ENCODE results near the gene DENND10.
"Not testable (repeated sequence)": the region's sequence is repeated elsewhere in the genome, so short reads cannot be mapped to it uniquely, and the experiment has no call there.

DENND10 gene

DNA sequence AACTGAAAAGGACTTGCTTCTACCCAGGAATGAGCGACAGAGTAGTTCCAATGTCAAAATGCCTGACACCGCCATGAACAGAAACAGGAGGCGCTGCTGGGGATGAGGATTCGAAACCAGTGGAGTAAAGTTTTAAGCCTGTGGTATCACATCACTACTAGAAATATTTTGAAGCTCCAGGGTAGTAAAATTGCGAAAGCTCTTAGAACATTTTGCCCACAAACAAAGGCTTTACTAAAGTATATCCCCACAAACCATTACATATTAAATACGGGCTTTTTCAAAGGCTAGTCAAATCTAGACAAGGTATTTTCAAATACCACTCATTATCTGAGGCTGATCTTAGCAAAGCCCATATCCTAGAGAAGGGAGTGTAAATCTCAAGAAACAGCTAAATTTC lies 72.3 kb downstream of the DENND10 start:
- DNase-seq: no peak

DNA sequence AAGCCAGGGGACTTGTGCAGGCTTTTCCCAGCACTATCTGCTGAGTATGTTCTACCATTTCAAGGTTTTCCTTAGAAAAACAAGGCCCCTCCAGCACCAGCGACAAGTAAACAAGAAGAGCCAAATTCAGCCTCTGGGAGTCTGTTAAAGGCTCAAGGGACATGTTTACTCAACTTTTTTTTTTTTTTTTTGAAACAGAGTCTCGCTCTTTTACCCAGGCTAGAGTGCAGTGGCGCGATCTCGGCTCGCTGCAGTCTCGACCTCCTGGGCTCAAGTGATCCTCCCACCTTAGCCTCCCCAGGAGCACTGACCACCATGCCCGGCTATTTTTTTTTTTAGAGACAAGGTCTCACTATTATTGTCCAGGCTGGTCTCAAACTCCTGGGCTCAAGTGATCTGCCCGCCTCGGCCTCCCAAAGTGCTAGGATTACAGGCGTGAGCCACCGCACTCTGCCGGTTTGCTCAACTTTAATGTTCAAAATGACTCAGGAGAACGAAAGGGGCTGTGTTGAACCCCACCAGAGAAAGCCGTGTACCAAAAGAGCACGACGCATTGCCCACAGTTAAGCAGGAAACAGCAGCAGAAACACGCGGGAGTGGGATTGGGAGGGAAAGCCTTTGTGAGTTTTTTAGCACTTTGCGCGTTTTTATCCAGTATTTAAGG lies 73.9 kb downstream of the DENND10 start:
- DNase-seq: no peak

DNA sequence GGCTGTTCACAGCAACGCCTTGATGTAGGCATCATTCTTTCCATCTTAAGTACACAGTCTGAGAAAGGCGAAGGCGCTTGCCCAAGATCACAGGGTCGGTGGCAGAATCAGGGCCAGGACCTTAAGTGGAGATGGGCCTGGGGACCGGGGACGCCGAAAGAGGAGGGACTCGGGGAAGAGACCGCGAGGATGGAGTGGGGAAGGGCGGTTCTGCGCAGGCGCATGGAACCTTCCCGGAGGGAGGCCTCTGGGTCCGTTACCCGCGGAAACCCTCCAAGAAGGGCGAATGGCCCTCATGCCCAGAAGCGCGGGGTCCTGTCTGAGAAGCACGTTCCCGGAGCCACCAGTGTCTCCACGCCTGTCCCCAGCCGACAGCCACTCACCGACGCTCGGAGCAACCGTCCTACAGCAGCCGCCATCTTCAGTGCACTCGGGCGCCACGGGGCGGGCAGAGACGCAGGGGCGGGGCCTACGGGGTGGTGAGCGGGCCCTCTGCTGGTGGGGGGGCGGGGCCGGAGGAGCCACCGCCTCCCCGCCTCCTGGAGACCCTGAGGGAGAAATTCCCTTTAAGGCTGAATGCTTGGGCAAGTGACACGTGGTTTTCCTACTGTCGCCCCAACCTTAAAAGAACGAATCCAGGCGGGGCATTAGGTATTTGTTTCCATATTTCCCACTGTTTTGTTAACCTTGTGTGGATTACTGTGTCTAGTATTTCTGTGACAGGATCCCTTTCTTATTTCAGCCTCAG lies 74.6 kb downstream of the DENND10 start, which contains the start of gene PRDX3:
PRDX3 (minus strand) TSS at position 441 of the 748 bp plus-strand sequence; CDS start at position 419, 22 bp downstream.
- DNase-seq: peak; percentile 90 to 91

DNA sequence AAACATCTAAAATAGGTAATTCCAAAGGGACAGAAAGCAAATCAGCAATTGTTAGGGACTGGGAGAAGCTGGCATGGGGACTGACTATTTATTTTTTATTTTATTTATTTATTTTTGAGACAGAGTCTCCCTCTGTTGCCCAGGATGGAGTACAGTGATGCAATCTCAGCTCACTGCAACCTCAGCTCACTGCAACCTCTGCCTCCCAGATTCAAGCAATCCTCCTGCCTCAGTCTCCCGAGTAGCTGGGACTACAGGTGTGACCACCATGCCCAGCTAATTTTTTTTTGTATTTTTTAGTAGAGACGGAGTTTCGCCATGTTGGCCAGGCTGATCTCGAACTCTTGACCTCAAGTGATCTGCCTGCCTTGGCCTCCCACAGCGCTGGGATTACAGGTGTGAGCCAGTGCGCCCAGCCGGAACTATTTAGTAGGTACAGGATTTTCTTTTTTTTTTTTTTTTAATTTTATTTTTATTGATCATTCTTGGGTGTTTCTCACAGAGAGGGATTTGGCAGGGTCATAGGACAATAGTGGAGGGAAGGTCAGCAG lies 77.0 kb downstream of the DENND10 start:
- not testable (repeated sequence) for DNase-seq

DNA sequence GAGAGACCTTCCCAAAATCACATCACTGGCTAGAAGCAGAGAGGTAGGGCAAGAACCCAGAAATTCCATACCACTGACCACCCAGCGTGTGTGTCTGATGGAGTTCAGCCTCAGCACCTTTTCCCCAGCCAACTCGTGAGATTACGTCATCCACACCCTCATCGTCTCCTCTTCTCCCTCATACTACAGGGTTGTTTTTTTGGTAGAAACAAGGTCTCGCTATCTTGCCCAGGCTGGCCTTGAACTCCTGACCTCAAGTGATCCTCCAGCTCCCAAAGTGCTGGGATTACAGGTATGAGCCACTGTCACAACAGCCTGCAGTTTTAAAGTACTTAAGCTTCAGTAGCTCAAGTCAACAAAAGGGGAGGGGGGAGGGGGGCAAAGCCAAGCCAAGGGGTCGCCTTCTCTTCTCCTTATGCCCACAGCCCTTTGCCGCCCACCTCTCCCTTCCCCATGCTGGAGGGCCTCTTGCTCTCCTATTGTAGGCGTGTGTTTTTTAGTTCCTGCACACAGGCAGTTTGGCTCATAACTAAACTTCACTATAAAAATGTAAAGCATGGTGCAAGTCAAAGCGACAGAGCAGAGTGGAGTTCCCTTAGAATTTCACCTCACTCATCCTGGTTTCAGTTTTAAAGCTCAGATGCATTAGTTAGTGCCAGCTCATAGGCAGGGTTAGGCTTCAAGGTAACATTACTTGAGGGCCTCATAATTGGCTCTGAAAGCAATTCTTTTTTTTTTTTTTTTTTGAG lies 79.9 kb downstream of the DENND10 start:
- no peak for DNase-seq

All from CD4-positive, alpha-beta T cell treated with Interleukin-4 for 1 hour (primary cell).